GM19035 (cell line): Measurements from ENCODE around the gene USP11.
"Not testable (repeated sequence)": the region's sequence is repeated elsewhere in the genome, so short reads cannot be mapped to it uniquely, and the experiment has no call there.

Experiments used
- ATAC-seq: cut with Tn5 transposase; IDR thresholded peaks from one replicate; pipeline ENCODE4 v1.9.1; 2021; ENCODE audit not compliant: unreplicated experiment

USP11 gene

GRCh38 chrX:47244676-47245075 is 11.9 kb downstream of the USP11 start:
- no peak for ATAC-seq

GRCh38 chrX:47245156-47245555 is 12.3 kb downstream of the USP11 start:
- no peak for ATAC-seq

GRCh38 chrX:47247206-47247998 is 14.6 kb downstream of the USP11 start:
- ATAC-seq: no peak

GRCh38 chrX:47247999-47248320 is 15.2 kb downstream of the USP11 start:
- ATAC-seq: no peak

- no peak for ATAC-seq
These were observed 15.8 kb downstream of the USP11 start for GRCh38 chrX:47248576-47248975.

GRCh38 chrX:47250017-47250347 is 17.2 kb downstream of the USP11 start:
- ATAC-seq: no peak

GRCh38 chrX:47257620-47258019 is 24.8 kb downstream of the USP11 start:
- not testable (repeated sequence) for ATAC-seq

- no peak for ATAC-seq
These were observed 31.8 kb downstream of the USP11 start for GRCh38 chrX:47264483-47265173.

- no peak for ATAC-seq
These were observed 33.8 kb downstream of the USP11 start for GRCh38 chrX:47266643-47267042.

- no peak for ATAC-seq
These were observed 39.2 kb downstream of the USP11 start for GRCh38 chrX:47272013-47272408.

- no peak for ATAC-seq
These were observed 40.4 kb downstream of the USP11 start for GRCh38 chrX:47273011-47273730.

GRCh38 chrX:47278691-47279090 is 45.9 kb downstream of the USP11 start:
- no peak for ATAC-seq

- no peak for ATAC-seq
These were observed 50.4 kb downstream of the USP11 start for GRCh38 chrX:47283015-47283771.

GRCh38 chrX:47284616-47285015 is 51.8 kb downstream of the USP11 start:
- ATAC-seq: not testable (repeated sequence)

- no peak for ATAC-seq
These were observed 53.1 kb downstream of the USP11 start for GRCh38 chrX:47285836-47286320.

- no peak for ATAC-seq
These were observed 60.3 kb downstream of the USP11 start for GRCh38 chrX:47293106-47293505.

- ATAC-seq: no peak
These were observed 64.1 kb downstream of the USP11 start for GRCh38 chrX:47296766-47297365.

GRCh38 chrX:47297874-47298273 is 65.1 kb downstream of the USP11 start:
- no peak for ATAC-seq
